C4-2B (cell line): ENCODE data around the gene NELL1.

Experiments
- H3K27ac ChIP-seq: fragments of 450-650 bp; 2 replicates; pipeline ENCODE4 v1.5.1; 2017
- ZFX ChIP-seq: fragments of 450-650 bp; IDR thresholded peaks from 2 replicates; pipeline ENCODE4 v1.6.1; 2017
- TF ChIP-seq, protein P1 (sequence below): fragments of 450-650 bp; conservative IDR thresholded peaks from 2 replicates; pipeline ENCODE4 v1.5.1; 2017; ENCODE audit warnings: mild to moderate bottlenecking

The NELL1 gene

DNA sequence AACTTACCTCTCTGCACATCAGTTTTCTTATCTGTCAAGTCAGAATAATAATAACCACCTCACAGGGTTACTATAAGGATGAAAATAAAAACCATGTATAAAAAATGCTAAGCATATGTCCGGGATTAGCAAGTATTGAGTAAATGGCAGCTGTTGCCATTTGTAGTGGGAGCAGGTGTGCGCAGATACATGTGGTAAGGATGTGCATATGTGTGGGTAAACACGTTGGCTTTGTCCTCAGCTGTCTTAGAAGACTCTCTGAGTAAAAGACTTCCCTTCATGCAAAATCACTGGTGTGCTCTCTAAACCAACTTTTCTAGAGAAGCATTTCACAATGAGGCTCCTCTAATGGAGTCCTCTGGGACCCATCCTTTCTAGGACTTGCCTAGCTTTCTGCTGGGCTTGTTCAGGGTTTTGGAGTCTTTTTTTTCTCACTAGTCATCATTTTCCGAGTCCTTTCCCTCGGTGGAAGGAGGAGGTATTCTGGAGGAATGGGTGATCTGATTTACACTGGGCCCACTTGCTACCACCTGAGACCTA is 62.4 kb downstream of the NELL1 start:
- H3K27ac ChIP-seq: no peak overlapping the region
- no peak for TF ChIP-seq ZFX
- TF ChIP-seq, protein P1, sequence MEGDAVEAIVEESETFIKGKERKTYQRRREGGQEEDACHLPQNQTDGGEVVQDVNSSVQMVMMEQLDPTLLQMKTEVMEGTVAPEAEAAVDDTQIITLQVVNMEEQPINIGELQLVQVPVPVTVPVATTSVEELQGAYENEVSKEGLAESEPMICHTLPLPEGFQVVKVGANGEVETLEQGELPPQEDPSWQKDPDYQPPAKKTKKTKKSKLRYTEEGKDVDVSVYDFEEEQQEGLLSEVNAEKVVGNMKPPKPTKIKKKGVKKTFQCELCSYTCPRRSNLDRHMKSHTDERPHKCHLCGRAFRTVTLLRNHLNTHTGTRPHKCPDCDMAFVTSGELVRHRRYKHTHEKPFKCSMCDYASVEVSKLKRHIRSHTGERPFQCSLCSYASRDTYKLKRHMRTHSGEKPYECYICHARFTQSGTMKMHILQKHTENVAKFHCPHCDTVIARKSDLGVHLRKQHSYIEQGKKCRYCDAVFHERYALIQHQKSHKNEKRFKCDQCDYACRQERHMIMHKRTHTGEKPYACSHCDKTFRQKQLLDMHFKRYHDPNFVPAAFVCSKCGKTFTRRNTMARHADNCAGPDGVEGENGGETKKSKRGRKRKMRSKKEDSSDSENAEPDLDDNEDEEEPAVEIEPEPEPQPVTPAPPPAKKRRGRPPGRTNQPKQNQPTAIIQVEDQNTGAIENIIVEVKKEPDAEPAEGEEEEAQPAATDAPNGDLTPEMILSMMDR: no peak

DNA sequence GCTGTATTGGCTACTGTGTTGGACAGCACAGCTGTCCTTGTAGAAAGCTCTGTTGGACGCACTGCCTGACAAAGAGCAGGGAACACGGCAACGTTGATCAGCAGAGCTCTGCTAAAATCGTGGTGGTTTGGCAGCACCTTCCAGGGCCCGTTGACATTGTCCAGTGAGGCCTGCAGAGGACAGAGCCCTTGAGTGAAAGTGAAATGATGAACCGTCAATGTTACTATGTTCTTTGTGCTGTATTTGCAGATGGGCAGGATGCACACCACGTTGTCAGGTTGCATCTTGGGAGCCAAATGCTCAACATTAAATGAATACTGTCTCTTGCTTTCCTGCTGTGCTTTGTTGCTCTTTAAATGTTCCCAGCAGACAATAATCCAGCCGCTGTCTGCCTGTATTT is 69.7 kb downstream of the NELL1 start:
- TF ChIP-seq, protein P1: no peak
- TF ChIP-seq ZFX: no peak
- H3K27ac ChIP-seq: no peak overlapping the region

DNA sequence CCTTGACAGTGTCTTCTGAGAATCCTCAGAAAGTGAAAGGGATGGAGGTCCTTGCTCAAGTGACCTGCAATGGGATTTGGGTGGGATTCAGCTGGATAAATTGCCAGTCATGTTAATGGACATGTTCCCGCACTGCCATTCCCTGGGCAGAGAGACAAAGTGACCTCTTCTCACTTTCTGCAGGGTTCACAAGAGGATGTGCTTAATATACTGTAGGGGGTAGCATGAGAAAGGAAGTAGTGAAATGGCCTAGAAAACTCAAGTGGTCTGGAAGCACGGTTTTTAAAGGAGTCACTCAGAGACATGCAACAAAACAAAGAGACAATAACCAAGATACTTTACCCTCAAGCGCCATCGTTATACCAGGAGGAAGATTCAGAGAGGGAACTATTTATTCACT is 70.2 kb downstream of the NELL1 start:
- TF ChIP-seq ZFX: no peak
- TF ChIP-seq, protein P1: no peak
- H3K27ac ChIP-seq: no peak overlapping the region

DNA sequence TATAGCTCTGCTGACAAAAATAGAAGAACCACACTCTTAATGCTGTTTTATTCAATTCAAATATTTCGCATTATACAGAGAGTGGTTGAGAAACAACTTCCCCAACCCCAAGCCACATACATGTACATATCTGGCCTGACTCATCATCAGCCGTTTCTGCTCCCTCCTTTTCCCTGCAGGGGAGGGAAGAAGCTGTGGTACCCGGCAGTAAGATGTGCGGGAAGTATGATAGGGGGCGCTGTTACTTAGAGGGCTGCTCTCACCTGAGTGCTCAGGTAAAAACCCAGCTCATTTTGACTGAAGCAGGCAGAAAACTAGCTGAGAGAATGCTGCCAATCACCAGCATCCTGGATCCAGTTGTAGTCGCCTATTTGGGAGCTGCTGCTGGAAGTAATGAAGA is 85.5 kb downstream of the NELL1 start:
- no peak overlapping the region for H3K27ac ChIP-seq
- TF ChIP-seq, protein P1: peak; percentile 40
- no peak for TF ChIP-seq ZFX

DNA sequence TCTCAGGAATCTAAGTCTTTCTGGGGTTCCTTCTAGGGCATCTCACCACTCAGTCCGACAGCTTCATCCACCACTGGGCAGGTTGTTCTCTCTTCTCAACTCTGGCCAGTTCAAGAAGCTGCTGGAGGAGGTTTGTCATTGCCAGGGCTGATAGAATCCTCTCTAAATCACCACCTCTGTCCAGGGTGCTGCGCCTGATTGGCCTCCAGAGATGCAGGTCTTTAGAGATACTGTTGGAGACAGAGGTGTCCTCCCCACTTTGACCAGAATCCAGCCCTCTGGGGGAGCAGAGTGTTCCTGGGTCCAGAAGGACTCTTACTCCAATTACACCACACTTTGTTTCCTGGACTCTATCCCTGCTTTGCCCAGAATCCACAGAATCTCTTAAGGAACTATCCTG is 90.2 kb downstream of the NELL1 start:
- TF ChIP-seq, protein P1: no peak
- no peak for TF ChIP-seq ZFX
- no peak overlapping the region for H3K27ac ChIP-seq

DNA sequence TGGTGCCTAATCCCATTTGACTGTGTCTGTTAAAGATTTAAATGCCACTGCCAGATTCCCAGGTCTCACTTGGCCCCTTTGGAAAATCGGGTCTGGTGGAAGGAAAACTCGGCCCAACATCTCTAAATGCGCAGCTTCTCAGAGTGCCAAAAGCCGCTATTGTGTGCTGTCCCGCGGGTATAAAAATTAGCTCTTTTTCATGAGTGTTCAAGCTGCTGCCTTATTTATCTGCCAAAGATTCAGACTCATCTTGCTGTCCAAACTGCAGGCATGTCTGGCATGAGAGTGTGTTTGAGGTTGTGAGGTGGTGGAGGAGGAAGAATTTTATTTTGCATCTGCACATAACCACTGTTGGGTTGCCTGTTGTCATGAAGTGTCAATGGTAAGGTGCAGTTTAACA is 91.4 kb downstream of the NELL1 start:
- H3K27ac ChIP-seq: no peak overlapping the region
- no peak for TF ChIP-seq ZFX
- TF ChIP-seq, protein P1: no peak

DNA sequence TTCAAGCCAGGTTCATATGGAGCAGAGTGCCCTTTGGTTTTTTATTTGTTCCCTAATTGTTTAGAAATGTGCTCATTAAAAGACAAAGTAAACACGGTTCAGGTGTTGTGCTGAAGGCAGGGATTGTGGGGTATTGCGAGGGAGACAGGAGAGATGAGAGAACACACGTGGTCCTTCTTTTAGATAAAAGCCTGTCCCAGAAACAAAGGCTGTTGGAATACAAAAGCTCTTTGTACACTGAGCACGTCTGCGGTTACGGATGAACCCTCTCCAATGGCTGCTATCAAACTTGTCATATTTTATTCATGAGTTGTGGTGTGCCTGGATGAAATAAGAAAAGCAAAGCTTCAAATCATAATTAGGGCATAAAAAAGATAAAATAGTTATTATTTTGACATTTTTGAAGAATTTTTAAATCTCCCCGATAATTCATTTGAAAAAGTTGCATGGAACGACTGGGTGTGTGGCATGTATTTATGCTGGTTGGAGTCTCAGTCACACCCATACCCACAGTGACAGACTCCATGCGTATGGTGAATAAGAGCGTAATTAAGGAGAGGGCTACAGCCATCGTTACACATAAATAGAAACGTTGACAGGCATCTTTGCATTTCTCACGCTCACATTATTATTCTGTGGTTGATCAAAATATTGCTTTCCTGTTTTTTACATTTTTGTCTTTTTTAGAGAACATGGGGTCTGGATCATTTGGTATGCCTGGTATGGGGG is 92.9 kb downstream of the NELL1 start:
- TF ChIP-seq ZFX: no peak
- TF ChIP-seq, protein P1: no peak
- H3K27ac ChIP-seq: no peak overlapping the region
